Liver (tissue), 9 donors: Measurements from ENCODE around the gene TSPAN33. TPM values are rescaled to one million over a fixed set of nuclear protein-coding genes. Genes with fewer than 3 reads are reported as not detected.

Experiments used
- DNase-seq: peaks from one replicate; pipeline ENCODE4 v3.0.0-alpha.2; 2017; ENCODE audit warnings: low spot score
- H3K27ac ChIP-seq, 2 donors: one replicate each; pipeline ENCODE4 v1.7.0; 2013; ENCODE audit warnings: inconsistent platforms in 2 of 2, low read length in 2 of 2, control low read depth in 1 of 2, low read depth in 1 of 2, mild to moderate bottlenecking in 1 of 2
- H3K27me3 ChIP-seq, 4 donors: one replicate each; pipeline versions ENCODE4 v1.6.1 to v1.7.0; 2013; ENCODE audit warnings: low read length in 3 of 4, inconsistent platforms in 1 of 4, mild to moderate bottlenecking in 1 of 4, moderate library complexity in 1 of 4; ENCODE audit not compliant: control insufficient read depth in 4 of 4, insufficient read depth in 4 of 4
- H3K36me3 ChIP-seq, 4 donors: one replicate each; pipeline versions ENCODE4 v1.6.1 to v1.7.0; 2013; ENCODE audit warnings: low read length in 3 of 4, mild to moderate bottlenecking in 3 of 4, low read depth in 1 of 4, moderate library complexity in 1 of 4; ENCODE audit not compliant: control insufficient read depth in 4 of 4, insufficient read depth in 3 of 4
- H3K4me1 ChIP-seq, 4 donors: one replicate each; pipeline versions ENCODE4 v1.6.1 to v1.7.0; 2013; ENCODE audit warnings: low read length in 3 of 4, mild to moderate bottlenecking in 3 of 4, moderate library complexity in 1 of 4; ENCODE audit not compliant: control insufficient read depth in 4 of 4, insufficient read depth in 4 of 4
- H3K4me3 ChIP-seq, 3 donors: one replicate each; pipeline versions ENCODE4 v1.6.1 to v1.7.0; 2013; ENCODE audit warnings: low read length in 3 of 3, control low read depth in 1 of 3, low read depth in 1 of 3, mild to moderate bottlenecking in 1 of 3
- H3K9ac ChIP-seq, 2 donors: one replicate each; pipeline ENCODE4 v1.7.0; 2013; ENCODE audit warnings: low read length in 2 of 2, mild to moderate bottlenecking in 2 of 2, moderate library complexity in 2 of 2, control low read depth in 1 of 2, low read depth in 1 of 2
- H3K9me3 ChIP-seq, 4 donors: one replicate each; pipeline versions ENCODE4 v1.6.1 to v1.7.0; 2013; ENCODE audit warnings: low read length in 3 of 4; ENCODE audit not compliant: control insufficient read depth in 4 of 4
- EGR1 ChIP-seq, 2 donors: IDR thresholded peaks; 2 replicates each; pipeline ENCODE4 v1.6.1; 2016 to 2018; ENCODE audit warnings: antibody characterized with exemption in 2 of 2, low read depth in 2 of 2
- FOXA2 ChIP-seq: IDR thresholded peaks from 2 replicates; pipeline ENCODE4 v1.6.1; 2016; ENCODE audit warnings: antibody characterized with exemption
- GABPA ChIP-seq, 2 donors: IDR thresholded peaks in 1 of 2; conservative IDR thresholded peaks in 1 of 2; 2 replicates each; pipeline ENCODE4 v1.6.1; 2016; ENCODE audit warnings: antibody characterized with exemption in 2 of 2, mild to moderate bottlenecking in 1 of 2, moderate library complexity in 1 of 2
- HNF4A ChIP-seq, 2 donors: conservative IDR thresholded peaks; 2 replicates each; pipeline ENCODE4 v1.6.1; 2016; ENCODE audit warnings: antibody characterized with exemption in 2 of 2, mild to moderate bottlenecking in 2 of 2
- JUND ChIP-seq, 2 donors: IDR thresholded peaks; 2 replicates each; pipeline ENCODE4 v1.6.1; 2016; ENCODE audit warnings: antibody characterized with exemption in 2 of 2
- NR2F2 ChIP-seq: IDR thresholded peaks from 2 replicates; pipeline ENCODE4 v1.6.1; 2016; ENCODE audit warnings: antibody characterized with exemption
- REST ChIP-seq: IDR thresholded peaks from 2 replicates; pipeline ENCODE4 v1.6.1; 2016; ENCODE audit warnings: antibody characterized with exemption, mild to moderate bottlenecking
- RXRA ChIP-seq, 2 donors: IDR thresholded peaks; 2 replicates each; pipeline ENCODE4 v1.6.1; 2017 to 2018; ENCODE audit warnings: antibody characterized with exemption in 2 of 2, mild to moderate bottlenecking in 1 of 2
- SP1 ChIP-seq: IDR thresholded peaks from 2 replicates; pipeline ENCODE4 v1.6.1; 2018; ENCODE audit warnings: antibody characterized with exemption, mild to moderate bottlenecking
- WGBS: extraction: QIAGEN DNeasy Blood & Tissue Kit; methylation state at CpG from one replicate; pipeline ENCODE4 v1.1.7; 2013; 5-methylcytosine and 5-hydroxymethylcytosine counted together
- polyA plus RNA-seq, 2 donors: library from polyadenylated mRNA; stranded (reverse) in 1 of 2; unstranded in 1 of 2; fragments of 200-250 nt in 1 of 2; fragments of >200 nt in 1 of 2; fragmentation: Nextera tagmentation in 1 of 2; extraction: Ambion mirVana in 1 of 2; gene quantifications; one replicate each; pipeline versions ENCODE4 v1.2.1 to v1.2.3, GENCODE V29; 2013 to 2015
- total RNA-seq, 2 donors: library from RNA; depleted of rRNA; stranded (reverse); fragments of >200 nt; gene quantifications; one replicate each; pipeline ENCODE4 v1.2.3, GENCODE V29; 2014
- TF ChIP-seq, protein P1 (sequence below): IDR thresholded peaks from 2 replicates; pipeline ENCODE4 v1.6.1; 2016; ENCODE audit warnings: antibody characterized with exemption
- TF ChIP-seq, protein P2 (sequence below): fragments of 150-350 bp; IDR thresholded peaks from 2 replicates; pipeline ENCODE4 v1.5.1; 2017; ENCODE audit warnings: improper control_type of control experiment, low read depth, low read length; ENCODE audit not compliant: missing input control
- donor health status: healthy.
- donor health status: healthy.
- donor health status: healthy.
- donor health status: healthy.
- donor health status: healthy.

TSPAN33 gene
- total and polyA plus RNA-seq, 4 donors: 13.4 to 29.3 (median 20.4) TPM

DNA sequence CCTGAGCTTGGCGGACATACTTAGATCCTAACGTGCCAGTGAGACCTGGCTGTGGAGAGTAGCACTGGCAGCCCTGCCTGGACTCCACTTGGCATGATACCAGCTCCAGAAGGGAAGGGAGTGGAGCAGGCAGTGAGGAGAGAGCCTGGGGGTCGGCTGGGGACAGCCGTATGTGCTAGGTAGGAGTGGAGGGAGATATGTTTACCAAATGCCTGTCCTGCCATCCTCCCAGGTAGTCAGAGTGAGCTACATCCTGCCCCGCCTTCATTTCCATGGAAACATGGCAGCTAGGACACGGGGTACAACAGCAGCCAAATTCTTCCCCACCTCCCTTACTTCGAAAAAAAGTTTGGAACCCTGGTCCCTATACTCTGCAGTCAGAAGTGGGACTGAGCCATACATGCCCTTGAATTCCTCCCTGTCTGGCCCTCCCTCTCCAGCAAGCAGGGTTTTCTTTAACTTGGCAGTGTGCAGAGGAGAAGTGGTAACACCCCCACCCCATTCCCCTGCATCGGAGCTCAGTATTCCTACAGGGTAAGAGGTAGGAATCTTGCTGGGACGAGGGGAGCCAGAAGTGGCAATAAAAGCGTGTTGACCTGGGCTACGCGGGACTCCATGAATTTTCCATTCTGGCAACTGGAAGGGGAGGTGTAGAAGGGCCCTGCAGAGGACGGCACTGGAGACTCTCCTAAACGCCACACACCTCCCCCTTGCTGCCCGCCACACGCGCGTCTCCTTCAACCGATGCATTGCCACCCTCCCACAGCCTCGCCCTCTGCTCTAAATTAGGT lies 23.9 kb downstream of the TSPAN33 start:
- Histone ChIP-seq H3K4me1 (peaks cover 0 to 6% (median 2%) of the 10 kb centered on the region in 4 donors), H3K27me3 (no peaks in the 10 kb centered on the region), H3K36me3 (peaks cover 0 to 4% (median 0%) of the 10 kb centered on the region in 4 donors), H3K9me3 (no peaks in the 10 kb centered on the region), H3K4me3 (no peak overlapping the region), H3K9ac (no peak overlapping the region), H3K27ac (no peak overlapping the region)
- DNase-seq: no peak
- WGBS: 72% methylated on average over 20 of the region's 20 CpGs
- no peak for TF ChIP-seq HNF4A (conservative IDR thresholded peaks at IDR 0.05)
- TF ChIP-seq RXRA (IDR thresholded peaks at IDR 0.05): no peak
- no peak for TF ChIP-seq SP1
- TF ChIP-seq FOXA2: no peak
- no peak for TF ChIP-seq NR2F2
- TF ChIP-seq EGR1 (IDR thresholded peaks at IDR 0.05; ENCODE audit: low read depth in 2 of 2): no peak
- TF ChIP-seq, protein P1, sequence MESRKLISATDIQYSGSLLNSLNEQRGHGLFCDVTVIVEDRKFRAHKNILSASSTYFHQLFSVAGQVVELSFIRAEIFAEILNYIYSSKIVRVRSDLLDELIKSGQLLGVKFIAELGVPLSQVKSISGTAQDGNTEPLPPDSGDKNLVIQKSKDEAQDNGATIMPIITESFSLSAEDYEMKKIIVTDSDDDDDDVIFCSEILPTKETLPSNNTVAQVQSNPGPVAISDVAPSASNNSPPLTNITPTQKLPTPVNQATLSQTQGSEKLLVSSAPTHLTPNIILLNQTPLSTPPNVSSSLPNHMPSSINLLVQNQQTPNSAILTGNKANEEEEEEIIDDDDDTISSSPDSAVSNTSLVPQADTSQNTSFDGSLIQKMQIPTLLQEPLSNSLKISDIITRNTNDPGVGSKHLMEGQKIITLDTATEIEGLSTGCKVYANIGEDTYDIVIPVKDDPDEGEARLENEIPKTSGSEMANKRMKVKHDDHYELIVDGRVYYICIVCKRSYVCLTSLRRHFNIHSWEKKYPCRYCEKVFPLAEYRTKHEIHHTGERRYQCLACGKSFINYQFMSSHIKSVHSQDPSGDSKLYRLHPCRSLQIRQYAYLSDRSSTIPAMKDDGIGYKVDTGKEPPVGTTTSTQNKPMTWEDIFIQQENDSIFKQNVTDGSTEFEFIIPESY: no peak
- TF ChIP-seq GABPA (IDR thresholded peaks at IDR 0.05 in 1 of 2, conservative IDR thresholded peaks at IDR 0.05 in 1 of 2): no peak

- 29% methylated on average over 47 of the region's 47 CpGs for WGBS
- Histone ChIP-seq H3K4me1 (peaks cover 0 to 6% (median 2%) of the 10 kb centered on the region in 4 donors), H3K9ac (no peak overlapping the region), H3K27me3 (no peaks in the 10 kb centered on the region), H3K9me3 (no peaks in the 10 kb centered on the region), H3K36me3 (peaks cover 0 to 4% (median 0%) of the 10 kb centered on the region in 4 donors), H3K4me3 (peak overlapping the region in 2 of 3 donors; percentile 3 to 49), H3K27ac (no peak overlapping the region)
- TF ChIP-seq, protein P2, sequence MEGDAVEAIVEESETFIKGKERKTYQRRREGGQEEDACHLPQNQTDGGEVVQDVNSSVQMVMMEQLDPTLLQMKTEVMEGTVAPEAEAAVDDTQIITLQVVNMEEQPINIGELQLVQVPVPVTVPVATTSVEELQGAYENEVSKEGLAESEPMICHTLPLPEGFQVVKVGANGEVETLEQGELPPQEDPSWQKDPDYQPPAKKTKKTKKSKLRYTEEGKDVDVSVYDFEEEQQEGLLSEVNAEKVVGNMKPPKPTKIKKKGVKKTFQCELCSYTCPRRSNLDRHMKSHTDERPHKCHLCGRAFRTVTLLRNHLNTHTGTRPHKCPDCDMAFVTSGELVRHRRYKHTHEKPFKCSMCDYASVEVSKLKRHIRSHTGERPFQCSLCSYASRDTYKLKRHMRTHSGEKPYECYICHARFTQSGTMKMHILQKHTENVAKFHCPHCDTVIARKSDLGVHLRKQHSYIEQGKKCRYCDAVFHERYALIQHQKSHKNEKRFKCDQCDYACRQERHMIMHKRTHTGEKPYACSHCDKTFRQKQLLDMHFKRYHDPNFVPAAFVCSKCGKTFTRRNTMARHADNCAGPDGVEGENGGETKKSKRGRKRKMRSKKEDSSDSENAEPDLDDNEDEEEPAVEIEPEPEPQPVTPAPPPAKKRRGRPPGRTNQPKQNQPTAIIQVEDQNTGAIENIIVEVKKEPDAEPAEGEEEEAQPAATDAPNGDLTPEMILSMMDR: no peak
- no peak for TF ChIP-seq JUND (IDR thresholded peaks at IDR 0.05)
- DNase-seq: peak; percentile 63
Observed at GRCh38 chr7:129169171-129169671, 24.7 kb downstream of the TSPAN33 start.

GRCh38 chr7:129169686-129170440 lies 25.4 kb downstream of the TSPAN33 start:
- Histone ChIP-seq H3K4me1 (peaks cover 0 to 6% (median 2%) of the 10 kb centered on the region in 4 donors), H3K9ac (no peak overlapping the region), H3K36me3 (peaks cover 0 to 4% (median 0%) of the 10 kb centered on the region in 4 donors), H3K27me3 (no peaks in the 10 kb centered on the region), H3K9me3 (no peaks in the 10 kb centered on the region), H3K4me3 (no peak overlapping the region), H3K27ac (no peak overlapping the region)
- 72% methylated on average over 16 of the region's 16 CpGs for WGBS
- TF ChIP-seq HNF4A (conservative IDR thresholded peaks at IDR 0.05): no peak
- TF ChIP-seq REST: no peak
- TF ChIP-seq, protein P2: no peak
- TF ChIP-seq GABPA (IDR thresholded peaks at IDR 0.05 in 1 of 2, conservative IDR thresholded peaks at IDR 0.05 in 1 of 2): no peak
- TF ChIP-seq NR2F2: no peak
- TF ChIP-seq RXRA (IDR thresholded peaks at IDR 0.05): no peak
- DNase-seq: no peak
